GM18951 (cell line): ENCODE measurements around the gene XRRA1.
"Not testable (repeated sequence)": the region's sequence is repeated elsewhere in the genome, so short reads cannot be mapped to it uniquely, and the experiment has no call there.

ENCODE experiments used
- POLR2A ChIP-seq: IDR thresholded peaks from 4 replicates; pipeline ENCODE4 v1.6.1; 2011; ENCODE audit warnings: mild to moderate bottlenecking; ENCODE audit not compliant: insufficient read length, insufficient read depth; ENCODE audit errors: extremely low read depth
- in situ Hi-C: fragments of 300-500 bp; cut with MboI; formaldehyde crosslinking; loops from one replicate; pipeline ENCODE4 v1.12.0; 2022; ENCODE audit warnings: low sequenced_read_pairs, mixed read lengths, inconsistent platforms; ENCODE audit not compliant: unreplicated experiment

The XRRA1 gene

GRCh38 chr11:74846770-74847169, 102.1 kb downstream of the XRRA1 start:
- TF ChIP-seq POLR2A, result no peak
- in situ Hi-C loops, result no loop called here

- TF ChIP-seq POLR2A, result no peak
- in situ Hi-C loops, result no loop called here
Observed at GRCh38 chr11:74845978-74846517, 102.8 kb downstream of the XRRA1 start.

- TF ChIP-seq POLR2A, result no peak
- in situ Hi-C loops, result no loop called here
Observed at GRCh38 chr11:74844865-74845264, 104.0 kb downstream of the XRRA1 start.

- in situ Hi-C loops, result no loop called here
- no peak for TF ChIP-seq POLR2A
Observed at GRCh38 chr11:74844072-74844471, 104.8 kb downstream of the XRRA1 start.

GRCh38 chr11:74842967-74843366, 105.9 kb downstream of the XRRA1 start:
- in situ Hi-C loops, result no loop called here
- TF ChIP-seq POLR2A, result no peak

GRCh38 chr11:74840486-74840885, 108.4 kb downstream of the XRRA1 start:
- in situ Hi-C loops, result no loop called here
- no peak for TF ChIP-seq POLR2A

- no peak for TF ChIP-seq POLR2A
- in situ Hi-C loops, result no loop called here
Observed at GRCh38 chr11:74839971-74840370, 108.9 kb downstream of the XRRA1 start.

- in situ Hi-C loops, result no loop called here
- no peak for TF ChIP-seq POLR2A
Observed at GRCh38 chr11:74839446-74839845, 109.4 kb downstream of the XRRA1 start.

- no peak for TF ChIP-seq POLR2A
- in situ Hi-C loops, result no loop called here
Observed at GRCh38 chr11:74838188-74838587, 110.7 kb downstream of the XRRA1 start.

- in situ Hi-C loops, result no loop called here
- TF ChIP-seq POLR2A, result no peak
Observed at GRCh38 chr11:74837191-74837590, 111.7 kb downstream of the XRRA1 start.

GRCh38 chr11:74826901-74827300, 122.0 kb downstream of the XRRA1 start:
- in situ Hi-C loops, result no loop called here
- TF ChIP-seq POLR2A, result no peak

- in situ Hi-C loops, result not testable (repeated sequence)
Observed at GRCh38 chr11:74825596-74825995, 123.3 kb downstream of the XRRA1 start.

- no peak for TF ChIP-seq POLR2A
- in situ Hi-C loops, result no loop called here
Observed at GRCh38 chr11:74824285-74824982, 124.5 kb downstream of the XRRA1 start.

GRCh38 chr11:74822170-74822569, 126.7 kb downstream of the XRRA1 start:
- in situ Hi-C loops, result no loop called here

GRCh38 chr11:74820763-74821162, 128.1 kb downstream of the XRRA1 start:
- TF ChIP-seq POLR2A, result no peak
- in situ Hi-C loops, result no loop called here

More at GRCh38 chr11:74822170-74822569, 126.7 kb downstream of the XRRA1 start:
- no peak for TF ChIP-seq POLR2A

- TF ChIP-seq POLR2A, result no peak
- in situ Hi-C loops, result no loop called here
Observed at GRCh38 chr11:74819400-74819799, 129.5 kb downstream of the XRRA1 start.
